DMS 273 treated with DMSO at 0.1 percent for 48 hours (cell line): ENCODE measurements around the gene SALL1.
A peak's percentile ranks its signal among the peaks of the same experiment; 100 is the strongest.

Source experiments
- DNase-seq: peaks from one replicate; lab custom pipeline; 2025; lab: John Stamatoyannopoulos, UW

Gene SALL1

DNA sequence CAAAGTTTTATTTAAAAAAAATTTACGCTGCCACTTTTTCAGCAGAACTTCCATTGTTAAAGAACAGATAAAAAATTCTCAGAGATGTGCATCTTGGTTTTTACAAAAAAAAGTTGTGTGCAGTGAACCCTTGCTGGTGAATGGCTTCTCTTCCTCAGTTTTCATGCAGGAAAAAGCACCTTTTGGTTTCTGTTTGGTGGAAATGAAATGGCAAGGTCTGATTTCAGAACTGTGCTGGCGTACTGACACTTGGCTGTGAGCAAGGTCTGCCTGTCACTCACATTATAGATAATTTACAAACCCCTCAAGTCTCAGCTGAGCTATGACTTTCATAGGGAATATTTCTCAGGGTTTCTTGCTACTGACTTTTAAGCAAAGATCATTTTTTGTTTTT lies 5.7 kb upstream of the SALL1 start:
- no peak for DNase-seq

DNA sequence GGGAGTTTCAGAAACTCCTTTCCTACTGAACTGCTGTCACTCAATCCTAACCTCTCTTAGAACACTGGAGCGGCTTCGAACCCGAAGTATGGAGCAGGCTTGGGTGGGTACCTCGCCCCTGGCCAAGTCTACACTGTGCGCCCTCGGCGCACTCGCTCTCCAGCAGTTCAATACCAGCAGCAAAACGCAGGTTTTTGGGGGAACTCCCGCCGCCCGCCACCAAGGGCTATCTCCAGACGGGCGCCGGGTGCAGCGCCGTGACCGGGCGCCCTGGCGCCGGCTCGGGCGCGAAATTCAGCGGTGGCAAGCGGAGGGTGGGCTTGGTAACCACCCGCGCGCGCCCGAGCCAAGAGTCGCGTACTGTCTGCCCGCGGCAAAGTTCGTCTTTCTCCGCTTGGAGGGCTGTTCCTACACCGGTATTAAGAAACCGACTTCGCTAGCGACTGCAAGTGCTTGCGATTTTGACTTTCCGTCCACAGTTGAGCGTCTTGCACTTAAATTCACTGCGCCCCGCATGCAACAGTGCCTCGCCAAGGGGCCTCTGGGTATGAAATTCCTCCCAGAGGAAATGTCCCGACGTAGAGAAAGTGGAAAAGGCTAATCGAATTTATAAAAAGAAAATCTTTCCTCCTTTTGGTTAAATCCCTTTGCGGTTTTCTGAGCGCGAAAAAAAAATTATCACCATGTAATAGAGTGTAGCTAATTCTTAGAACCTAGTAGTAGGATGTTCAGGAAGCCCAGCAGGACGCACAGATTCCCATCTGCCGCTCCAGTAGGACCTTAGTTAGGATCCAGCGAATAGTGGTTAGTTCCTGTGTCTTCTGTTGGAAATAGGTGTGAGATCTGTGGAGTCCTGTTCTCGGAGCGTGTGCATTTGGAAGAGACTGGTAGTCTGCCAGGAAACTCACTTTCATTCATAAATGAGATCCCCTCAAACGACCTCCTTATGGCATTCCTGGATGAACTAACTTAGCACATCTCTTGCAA lies 5.0 kb upstream of the SALL1 start:
- DNase-seq = peak; percentile 54

DNA sequence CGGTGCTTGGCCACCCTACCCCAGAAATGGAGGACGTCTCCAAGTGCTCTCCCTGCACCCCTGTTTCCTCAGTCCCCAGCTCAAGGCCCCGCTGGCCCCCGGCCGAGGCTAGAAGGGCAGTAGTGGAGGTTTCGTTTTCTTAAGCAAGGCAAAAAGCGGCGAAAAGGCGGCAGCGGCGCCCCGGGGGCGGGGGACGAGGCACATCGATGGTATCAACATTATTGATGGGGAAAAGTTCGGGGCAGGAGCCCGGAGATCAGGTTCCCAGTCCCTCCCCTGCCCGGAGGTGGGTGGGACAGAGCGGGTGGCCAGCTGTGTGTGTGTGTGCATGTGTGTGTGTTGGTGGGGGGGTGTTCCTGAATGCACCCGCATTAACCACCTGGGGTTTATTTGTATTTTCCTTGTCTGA lies 4.1 kb upstream of the SALL1 start:
- no peak for DNase-seq

DNA sequence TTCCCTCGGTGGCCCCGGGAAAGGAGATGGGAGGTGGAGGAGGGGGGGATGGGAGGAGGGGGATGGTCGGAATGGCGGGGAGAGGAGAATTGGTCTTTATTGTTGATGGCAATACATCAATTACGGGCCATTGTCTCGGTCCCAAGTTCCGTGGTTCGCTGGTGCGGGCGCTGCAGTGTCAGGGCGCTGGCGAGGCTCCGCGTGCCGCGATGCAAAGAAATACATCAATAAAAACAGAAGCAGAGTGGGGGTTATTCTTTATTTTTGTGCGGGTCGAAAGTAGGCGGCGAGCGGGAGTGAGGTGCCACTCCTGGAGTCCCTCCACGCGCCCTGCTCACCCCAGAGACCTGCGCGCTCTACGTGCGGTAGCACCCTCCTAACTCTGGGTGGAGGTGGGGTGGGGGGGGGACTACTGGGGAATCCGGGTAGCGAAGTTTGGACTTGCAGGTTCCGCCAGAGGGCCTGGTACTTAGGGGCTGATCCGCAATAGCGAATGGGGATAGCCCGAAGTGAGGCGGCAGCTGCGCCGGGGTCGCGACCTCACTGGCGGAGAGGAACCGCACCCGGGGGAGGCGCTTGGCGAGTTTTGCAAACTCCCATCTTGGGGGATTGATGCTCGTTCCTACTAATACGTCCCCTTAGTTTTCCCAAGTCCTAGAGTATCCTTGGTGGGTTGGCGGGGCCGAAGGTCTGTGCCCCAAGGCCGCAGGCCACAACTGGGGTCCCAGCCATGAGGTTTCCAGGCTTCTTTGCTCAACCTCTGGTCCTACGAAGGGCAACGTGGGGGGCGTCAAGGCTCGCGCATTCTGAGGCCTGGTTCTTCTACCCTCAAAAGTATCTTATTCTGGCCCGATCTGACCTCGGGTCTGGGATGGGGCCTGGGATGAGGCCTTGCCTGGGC lies 3.5 kb upstream of the SALL1 start:
- no peak for DNase-seq

DNA sequence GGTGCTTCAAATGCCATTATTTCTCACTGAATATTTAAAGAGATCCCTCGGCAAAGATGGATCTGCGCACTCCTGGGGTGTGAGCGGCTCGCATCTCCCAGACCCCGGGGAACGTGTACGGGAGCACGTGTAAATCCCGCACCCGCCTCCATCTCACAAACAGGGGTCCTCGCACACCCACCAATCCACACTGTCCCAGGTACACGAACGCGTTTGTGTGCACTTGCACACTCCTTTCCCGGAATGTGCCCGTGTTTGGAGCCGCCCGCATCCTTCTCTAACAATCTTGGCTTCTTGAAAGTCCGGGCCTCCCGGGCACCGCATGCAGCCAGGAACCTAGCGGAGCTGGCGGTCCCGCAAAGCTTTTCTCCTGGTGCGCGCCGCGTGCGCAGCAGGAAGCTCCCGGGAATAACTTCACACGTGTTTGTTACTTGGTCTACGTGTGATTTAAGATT lies 2.5 kb upstream of the SALL1 start:
- DNase-seq = no peak

DNA sequence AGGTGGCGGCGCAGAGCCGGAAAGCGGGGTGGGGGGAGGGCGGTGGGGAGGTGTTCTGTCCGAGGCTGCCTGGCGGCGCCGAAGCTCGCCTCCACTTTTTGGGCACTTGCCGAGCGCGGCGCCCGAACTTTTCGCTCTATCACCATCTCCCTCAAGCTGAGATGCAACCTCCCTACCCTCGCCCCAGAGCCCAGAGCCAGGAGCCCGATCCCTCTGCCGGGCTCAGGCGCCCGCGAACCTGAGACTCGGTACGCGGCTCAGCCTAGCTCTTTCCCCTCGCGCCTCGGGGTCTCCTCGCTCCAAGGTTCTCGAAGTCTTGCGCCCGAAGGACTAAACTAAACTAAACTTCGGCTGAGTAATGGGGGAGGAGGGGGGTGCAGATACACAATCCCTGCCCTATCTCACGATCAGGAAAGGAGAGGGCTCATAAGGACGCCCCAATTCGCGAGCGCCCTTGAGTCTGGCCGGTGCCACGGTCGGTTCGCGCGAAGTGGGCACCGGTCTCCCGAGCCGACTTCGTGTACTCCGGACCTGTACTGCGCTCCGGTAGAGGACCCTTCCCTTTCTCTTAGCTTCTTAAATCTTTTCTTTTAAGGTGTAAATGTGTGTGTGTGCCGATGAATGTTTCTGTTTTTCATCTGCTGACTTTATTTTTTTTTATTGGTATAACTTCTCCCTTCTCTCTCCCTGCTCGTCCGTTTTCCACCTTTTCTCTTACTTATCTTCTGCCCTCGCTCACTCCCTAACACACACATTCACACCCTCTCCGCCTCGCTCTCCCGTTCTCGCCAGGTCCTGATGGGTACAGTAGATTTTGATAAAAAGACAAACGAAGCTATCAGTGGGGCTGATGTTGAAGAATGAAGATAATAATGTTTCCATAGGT lies 1.9 kb upstream of the SALL1 start:
- DNase-seq = peak; percentile 39

DNA sequence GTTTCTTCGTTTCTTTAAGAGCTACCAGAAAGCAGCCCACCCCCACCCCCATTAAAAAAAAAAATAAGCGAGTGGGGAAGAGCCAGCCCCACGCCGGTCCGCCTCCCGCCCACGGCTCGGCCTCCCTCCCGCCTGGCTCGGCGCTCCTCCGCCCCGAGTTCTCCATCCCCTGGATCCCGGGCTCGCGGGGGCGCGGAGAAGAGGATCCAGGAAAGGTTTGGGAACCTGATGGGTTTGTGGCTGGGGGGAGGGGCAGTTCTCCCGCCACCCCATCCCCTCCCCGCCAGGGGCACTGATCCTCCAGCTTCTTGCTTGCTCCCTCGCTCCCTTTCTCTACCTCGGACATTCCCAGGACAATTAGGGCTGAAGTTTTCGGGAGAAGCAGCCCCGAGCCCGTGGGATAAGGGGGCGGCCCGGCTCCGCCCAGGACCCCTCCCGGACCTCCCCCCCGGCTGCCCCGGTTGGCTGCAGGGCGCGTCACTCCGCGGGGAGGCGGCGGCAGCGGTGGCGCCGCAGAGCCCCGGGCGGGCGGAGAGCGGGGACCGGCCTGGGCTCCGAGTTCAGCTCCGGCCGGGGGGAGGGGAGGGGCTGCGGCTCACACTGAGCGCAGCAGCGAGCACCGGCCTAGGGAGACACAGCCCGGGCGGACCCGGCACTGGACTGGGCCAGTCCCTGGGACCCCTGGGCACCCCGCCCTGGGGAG lies 1.0 kb upstream of the SALL1 start:
- DNase-seq = peak; percentile 81

DNA sequence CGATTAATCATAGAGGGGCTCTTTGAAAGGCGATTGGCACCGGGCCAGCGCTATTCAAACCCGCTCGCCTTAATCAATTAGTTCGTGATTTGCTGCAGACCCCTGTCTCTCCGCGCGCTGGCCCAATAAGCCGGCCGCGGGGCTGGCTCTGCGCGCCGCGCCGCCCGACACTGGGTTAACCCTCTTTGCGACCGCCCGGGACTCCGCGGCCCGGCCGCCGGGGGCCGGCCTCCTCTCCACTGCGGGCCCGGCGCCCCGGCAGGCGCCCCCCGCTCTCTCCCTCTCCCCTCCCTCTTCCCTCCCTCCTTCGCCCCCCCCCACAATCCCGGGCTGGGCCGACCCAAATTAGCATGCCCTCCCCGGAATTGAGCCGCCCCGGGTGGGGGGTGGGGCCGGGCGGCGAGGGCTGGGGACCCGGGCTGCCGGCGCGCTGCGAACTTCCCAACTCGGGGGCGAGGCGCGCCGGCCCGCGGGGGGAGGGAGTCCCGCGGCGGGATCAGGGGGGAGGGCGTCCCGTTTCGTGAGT lies 428 bp upstream of the SALL1 start:
- DNase-seq = peak; percentile 90

DNA sequence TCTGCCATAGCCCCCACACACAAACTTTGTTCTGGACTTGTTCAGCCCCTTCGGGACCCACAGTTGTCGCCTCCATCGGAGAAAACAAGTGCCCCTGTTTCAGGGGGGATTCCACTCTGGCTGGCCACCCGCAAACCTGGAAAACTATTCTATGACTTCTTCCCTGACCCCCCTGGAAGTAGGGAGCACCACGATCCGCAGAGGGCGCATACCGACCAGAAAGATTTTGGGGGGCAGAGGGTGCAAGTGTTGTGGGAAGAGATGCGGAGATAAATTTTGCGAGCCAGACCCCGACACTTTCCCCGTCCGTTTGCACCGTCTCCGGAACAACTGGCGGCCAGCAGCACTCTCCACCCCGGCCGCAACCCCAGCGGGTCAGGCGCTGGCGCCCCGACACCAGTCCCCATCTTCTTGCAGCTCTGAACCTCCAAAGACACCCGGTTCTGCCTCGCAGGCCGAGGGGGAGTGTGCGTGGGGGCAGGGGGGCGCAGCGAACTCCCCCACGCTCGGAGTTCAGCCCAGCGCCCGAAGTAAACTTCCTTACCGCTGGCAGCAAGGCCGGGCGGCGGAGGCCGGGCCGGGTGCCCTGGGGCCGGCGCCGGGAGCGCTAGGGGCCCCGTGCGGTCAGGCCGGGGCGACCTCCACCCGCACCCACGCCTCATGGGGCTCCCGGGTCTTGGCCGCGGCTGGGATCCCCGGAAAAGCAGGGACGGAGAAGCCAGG lies 744 bp downstream of the SALL1 start:
- no peak for DNase-seq

DNA sequence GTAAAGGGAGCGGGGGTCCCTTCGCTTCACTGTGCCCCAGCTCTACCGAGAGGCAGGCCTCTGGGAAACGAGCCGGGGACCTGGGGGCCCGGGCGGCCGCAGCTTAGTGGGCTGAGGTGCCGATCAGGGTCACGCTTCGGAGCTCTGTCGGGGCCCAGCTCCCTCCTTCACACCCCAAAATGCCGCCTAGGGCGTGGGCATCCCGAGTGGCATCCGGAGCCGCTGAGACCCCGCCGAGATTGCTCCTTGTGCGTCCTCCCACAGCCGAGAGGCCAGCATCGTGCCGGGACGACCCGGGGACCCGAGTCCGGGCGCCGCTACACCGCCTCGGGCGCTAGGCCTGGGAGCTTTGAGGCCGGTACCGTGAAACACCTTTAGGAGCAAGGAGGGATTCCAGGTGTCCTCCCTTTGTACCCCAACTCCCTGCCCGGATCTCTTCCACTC lies 1.3 kb downstream of the SALL1 start:
- no peak for DNase-seq

DNA sequence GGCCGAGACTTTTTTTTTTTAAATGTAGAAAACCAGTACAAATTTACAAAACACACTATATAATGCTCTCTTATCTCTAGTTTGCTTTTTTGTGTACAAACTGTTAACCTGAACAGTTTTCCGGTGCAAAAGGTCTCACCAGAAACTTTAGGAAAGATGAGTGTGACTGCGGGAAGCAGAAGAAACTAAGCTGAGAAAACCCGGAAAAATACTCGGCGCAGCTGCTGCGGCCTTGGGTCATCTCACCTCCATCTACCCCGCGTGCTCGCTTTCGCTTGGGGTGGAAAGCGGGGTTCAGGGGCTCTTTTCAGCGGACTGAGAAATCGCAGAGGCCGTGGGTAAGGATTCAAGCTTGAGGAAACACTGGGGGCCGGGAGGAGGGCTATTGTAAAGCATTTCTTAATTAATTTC lies 1.8 kb downstream of the SALL1 start:
- no peak for DNase-seq

DNA sequence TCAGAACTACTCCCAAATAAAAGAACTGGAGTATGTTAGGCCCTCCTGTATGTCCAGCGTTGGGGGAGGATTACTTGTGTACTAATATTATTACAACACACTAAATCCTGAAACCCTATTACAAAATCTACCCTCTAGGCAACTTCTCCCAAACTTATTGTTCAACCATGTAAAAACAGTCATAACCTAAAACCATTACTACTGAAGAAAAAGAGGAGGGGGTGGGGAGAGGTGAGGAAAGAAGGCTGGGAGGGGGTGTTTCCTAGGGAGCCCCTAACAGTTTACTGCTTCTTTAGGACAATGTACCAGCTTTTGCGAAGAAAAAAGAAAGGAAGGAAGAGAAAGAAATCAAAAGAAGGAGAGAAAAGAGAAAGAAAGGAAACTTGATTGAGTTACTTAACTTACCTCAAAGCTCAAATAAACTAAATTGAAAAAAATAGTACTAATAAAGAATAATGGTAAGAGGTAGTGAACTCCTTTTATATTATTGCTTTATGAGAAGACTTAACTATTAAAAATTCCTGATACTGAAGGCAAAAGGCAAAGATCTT lies 2.3 kb downstream of the SALL1 start:
- DNase-seq = no peak

DNA sequence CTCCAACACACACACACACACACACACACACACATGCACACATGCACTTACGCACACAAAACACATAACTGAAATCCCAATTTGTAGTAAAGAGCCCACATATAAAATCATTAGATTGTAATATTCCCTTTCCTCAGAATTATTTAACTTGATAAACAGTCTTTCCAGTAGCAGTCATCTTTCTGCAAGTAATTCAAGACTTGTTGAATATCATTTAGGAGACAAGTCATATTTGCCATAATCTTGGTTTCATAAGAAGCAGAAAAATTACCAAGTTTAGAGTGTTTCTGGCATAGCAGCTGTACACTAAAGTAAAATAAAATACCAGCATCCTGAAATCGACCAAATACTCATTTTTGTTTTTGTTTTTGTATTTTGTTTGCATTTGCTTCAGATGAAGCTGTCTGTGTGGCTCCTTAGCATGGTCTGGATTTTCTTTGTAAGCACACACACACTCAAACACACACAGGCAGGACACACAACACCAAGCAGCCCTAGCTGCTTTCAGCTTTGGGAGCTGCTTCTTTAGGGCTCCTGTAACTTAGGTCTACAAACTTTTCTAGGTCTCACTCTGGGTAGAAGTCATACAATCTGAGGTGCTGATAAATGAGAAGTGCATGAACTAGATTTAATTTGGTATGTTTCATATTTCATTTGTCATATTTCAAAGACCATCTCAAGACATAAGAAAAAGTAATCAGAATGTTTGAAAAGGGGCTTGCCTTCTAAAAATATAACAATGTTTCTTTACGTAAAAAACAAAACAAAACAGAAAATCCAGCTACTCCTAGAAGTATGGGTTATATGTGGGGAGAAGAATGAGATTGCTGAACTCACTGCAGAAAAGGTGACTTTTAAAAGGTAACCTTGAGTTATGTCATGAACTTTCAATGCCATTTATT lies 3.0 kb downstream of the SALL1 start:
- DNase-seq = no peak

DNA sequence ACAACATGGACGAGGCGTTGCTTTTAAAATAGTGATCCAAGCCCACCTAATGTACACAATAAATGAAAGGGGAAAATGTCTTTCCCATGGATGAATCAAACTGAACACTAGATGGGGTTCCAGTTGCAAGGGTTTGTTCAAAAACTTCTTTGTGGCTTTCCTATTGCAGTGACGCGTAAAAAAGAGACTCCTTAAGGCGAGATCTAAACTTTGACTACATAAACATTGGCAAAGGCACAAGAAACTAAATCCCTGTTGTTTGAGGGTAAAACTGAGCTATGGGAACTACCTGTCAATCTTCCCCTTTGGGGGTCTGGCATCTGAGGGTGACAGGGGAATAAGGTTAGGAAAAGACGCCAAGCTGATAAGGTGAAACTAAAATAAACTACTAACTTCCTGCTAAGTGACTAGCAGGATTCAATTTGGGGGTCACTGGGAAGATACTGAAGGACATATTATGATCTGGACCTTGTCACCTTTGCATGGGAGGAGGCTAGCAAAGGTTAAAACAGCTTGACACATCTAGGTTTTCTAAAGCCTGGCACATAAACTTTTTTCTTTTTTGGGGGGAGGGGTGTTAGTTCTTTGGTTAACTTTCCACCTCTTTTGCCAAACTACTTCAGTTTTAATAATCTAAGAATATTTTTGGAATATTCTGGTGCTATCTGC lies 4.7 kb downstream of the SALL1 start:
- DNase-seq = peak; percentile 9

DNA sequence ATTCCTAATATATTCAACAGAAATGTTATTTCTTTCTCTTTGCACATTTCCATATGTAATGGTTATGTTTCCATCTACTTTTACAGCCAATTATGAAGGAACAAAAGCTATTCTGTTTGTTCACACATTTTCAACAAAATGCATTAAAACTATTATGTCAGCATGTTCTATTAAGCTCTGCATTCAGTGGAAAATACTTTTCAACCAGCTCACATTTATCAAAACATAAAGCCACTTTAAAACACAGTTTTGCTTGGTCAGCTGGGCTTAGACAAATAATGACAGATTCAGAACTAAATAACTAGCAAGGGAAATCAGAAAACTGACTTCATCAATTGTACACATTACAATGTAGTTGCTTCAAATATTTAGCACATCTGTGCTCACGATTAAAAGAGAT lies 6.9 kb downstream of the SALL1 start:
- no peak for DNase-seq

DNA sequence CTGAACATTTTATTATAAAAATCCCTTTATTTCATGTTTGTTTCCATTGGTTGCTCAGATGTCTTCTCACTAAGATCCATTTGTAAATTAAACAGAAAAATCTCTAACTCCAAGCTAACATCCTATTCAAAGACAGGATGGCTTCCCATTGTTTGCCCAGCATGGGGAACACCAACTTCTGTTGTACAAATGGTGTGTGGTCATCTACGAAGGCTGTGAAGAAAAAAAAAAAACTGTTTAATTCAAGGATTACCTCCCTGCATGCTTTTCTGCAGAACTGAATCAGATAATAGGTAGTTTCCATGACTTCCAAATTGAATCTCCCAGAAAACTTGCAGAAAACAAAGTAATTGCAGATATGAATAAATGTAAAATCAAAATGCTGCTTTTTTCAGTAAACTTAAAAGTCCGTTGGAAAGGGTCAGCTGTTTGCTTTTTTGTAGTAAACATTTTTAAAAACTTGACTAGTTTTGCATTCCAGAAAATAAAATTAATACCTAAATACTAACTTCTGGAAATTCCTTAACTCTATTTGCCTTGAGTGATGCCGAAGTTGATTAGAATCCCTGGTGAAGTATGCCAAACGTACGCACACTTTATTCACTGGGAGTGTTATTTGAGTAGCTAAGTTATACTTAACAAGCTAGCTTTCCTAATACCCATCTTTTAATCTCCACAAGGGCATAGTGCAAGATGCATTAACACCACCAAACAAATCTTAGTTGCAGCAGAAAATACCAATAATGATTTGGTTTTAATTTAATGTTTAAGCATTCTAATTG lies 7.7 kb downstream of the SALL1 start:
- no peak for DNase-seq

DNA sequence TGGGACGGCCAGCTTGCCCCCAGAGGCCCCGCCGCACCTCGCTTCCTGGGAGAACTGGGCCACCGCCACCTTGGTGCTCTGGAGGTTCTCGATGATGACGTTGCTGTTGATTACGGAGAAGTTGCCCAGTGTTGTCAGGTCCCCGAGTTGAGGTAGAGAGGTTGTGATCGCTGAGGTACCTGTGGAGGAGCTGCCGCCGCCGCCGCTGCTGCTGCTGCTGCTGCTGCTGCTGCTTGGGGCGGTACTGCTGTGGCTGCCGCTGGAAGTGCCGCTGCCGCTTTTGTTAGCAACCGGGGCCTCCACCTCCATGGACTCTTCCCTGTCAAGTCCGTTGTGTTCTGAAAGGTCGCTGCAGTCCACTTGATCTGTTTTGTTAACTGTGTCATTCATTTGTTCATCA lies 9.5 kb downstream of the SALL1 start:
- DNase-seq = no peak
